ENCODE data around the gene RIPPLY3.

GRCh38 chr21:36990508-36991205 lies 15.8 kb upstream of the RIPPLY3 start:
- no peak for TF ChIP-seq MAX (IDR thresholded peaks at IDR 0.05)
- TF ChIP-seq ZBTB7A (IDR thresholded peaks at IDR 0.05; ENCODE audit: low read depth): no peak
- no peak for TF ChIP-seq FOXM1 (IDR thresholded peaks at IDR 0.05; ENCODE audit: borderline replicate concordance, low read depth)
